Neuron (in vitro differentiated cells): ENCODE measurements around the gene SGSM2.

ENCODE experiments used
- H2AFZ ChIP-seq: one replicate; pipeline ENCODE4 v1.6.1; 2013; ENCODE audit warnings: low read depth, mild to moderate bottlenecking, inconsistent platforms, low read length, moderate library complexity
- H3K27me3 ChIP-seq: one replicate; pipeline ENCODE4 v1.6.1; 2013; ENCODE audit warnings: low read length; ENCODE audit not compliant: insufficient read depth
- H3K36me3 ChIP-seq: one replicate; pipeline ENCODE4 v1.6.1; 2013; ENCODE audit warnings: low read length; ENCODE audit not compliant: insufficient read depth
- H3K4me1 ChIP-seq: one replicate; pipeline ENCODE4 v1.6.1; 2013; ENCODE audit warnings: low read length; ENCODE audit not compliant: insufficient read depth
- H3K4me3 ChIP-seq: 2 replicates; pipeline ENCODE4 v1.5.1; 2013; ENCODE audit warnings: mild to moderate bottlenecking, low read length, moderate library complexity
- H3K9me3 ChIP-seq: one replicate; pipeline ENCODE4 v1.6.1; 2013; ENCODE audit warnings: low read length

The SGSM2 gene

GRCh38 chr17:2396568-2397246 lies 59.4 kb downstream of the SGSM2 start:
- Histone ChIP-seq H3K27me3 (no peaks in the 10 kb centered on the region), H3K4me1 (peaks cover 62% of the 10 kb centered on the region), H3K9me3 (no peaks in the 10 kb centered on the region), H3K36me3 (no peaks in the 10 kb centered on the region), H3K4me3 (peak overlapping the region; percentile 44), H2AFZ (no peak overlapping the region)

- no peaks in the 10 kb centered on the region for H3K36me3 ChIP-seq
- no peaks in the 10 kb centered on the region for H3K9me3 ChIP-seq
- peaks cover 59% of the 10 kb centered on the region for H3K4me1 ChIP-seq
- H2AFZ ChIP-seq, result no peak overlapping the region
- H3K27me3 ChIP-seq, result no peaks in the 10 kb centered on the region
- H3K4me3 ChIP-seq, result peak overlapping the region; percentile 44
Measured at GRCh38 chr17:2397247-2398171, 60.2 kb downstream of the SGSM2 start.

GRCh38 chr17:2398182-2398581 lies 60.9 kb downstream of the SGSM2 start:
- Histone ChIP-seq H2AFZ (no peak overlapping the region), H3K4me1 (peaks cover 62% of the 10 kb centered on the region), H3K36me3 (no peaks in the 10 kb centered on the region), H3K4me3 (peak overlapping the region; percentile 29), H3K9me3 (no peaks in the 10 kb centered on the region), H3K27me3 (no peaks in the 10 kb centered on the region)

- Histone ChIP-seq H3K36me3 (no peaks in the 10 kb centered on the region), H3K27me3 (no peaks in the 10 kb centered on the region), H3K4me1 (peaks cover 58% of the 10 kb centered on the region), H3K9me3 (no peaks in the 10 kb centered on the region), H3K4me3 (peak overlapping the region; percentile 96), H2AFZ (no peak overlapping the region)
Measured at GRCh38 chr17:2398655-2399571, 61.6 kb downstream of the SGSM2 start.

GRCh38 chr17:2399572-2400473 lies 62.5 kb downstream of the SGSM2 start:
- Histone ChIP-seq H3K4me3 (peak overlapping the region; percentile 96), H3K9me3 (no peaks in the 10 kb centered on the region), H3K4me1 (peaks cover 49% of the 10 kb centered on the region), H3K36me3 (no peaks in the 10 kb centered on the region), H3K27me3 (no peaks in the 10 kb centered on the region), H2AFZ (no peak overlapping the region)

- Histone ChIP-seq H2AFZ (peak overlapping the region; percentile 6), H3K36me3 (peaks cover 2% of the 10 kb centered on the region), H3K4me3 (peak overlapping the region; percentile 96), H3K4me1 (peaks cover 42% of the 10 kb centered on the region), H3K9me3 (no peaks in the 10 kb centered on the region), H3K27me3 (no peaks in the 10 kb centered on the region)
Measured at GRCh38 chr17:2400474-2400866, 63.2 kb downstream of the SGSM2 start.

GRCh38 chr17:2400877-2401425 lies 63.6 kb downstream of the SGSM2 start, which contains the start of gene MNT:
TSS of gene MNT (minus strand) at chr17:2401060. CDS start at chr17:2400712, 348 bp downstream.
- Histone ChIP-seq H3K4me1 (peaks cover 37% of the 10 kb centered on the region), H3K27me3 (no peaks in the 10 kb centered on the region), H3K36me3 (peaks cover 4% of the 10 kb centered on the region), H3K9me3 (no peaks in the 10 kb centered on the region), H2AFZ (peak within 1 kb of the TSS; percentile 31), H3K4me3 (peak within 1 kb of the TSS; percentile 96)

GRCh38 chr17:2401426-2402221 lies 64.3 kb downstream of the SGSM2 start:
- Histone ChIP-seq H3K27me3 (no peaks in the 10 kb centered on the region), H3K36me3 (peaks cover 4% of the 10 kb centered on the region), H3K4me3 (peak overlapping the region; percentile 96), H2AFZ (peak overlapping the region; percentile 31), H3K4me1 (peaks cover 36% of the 10 kb centered on the region), H3K9me3 (no peaks in the 10 kb centered on the region)

- H3K4me1 ChIP-seq, result peaks cover 36% of the 10 kb centered on the region
- H3K36me3 ChIP-seq, result peaks cover 4% of the 10 kb centered on the region
- peak overlapping the region; percentile 40 for H3K4me3 ChIP-seq
Measured at GRCh38 chr17:2402544-2402943, 65.2 kb downstream of the SGSM2 start.

GRCh38 chr17:2403044-2403443 lies 65.7 kb downstream of the SGSM2 start:
- no peaks in the 10 kb centered on the region for H3K9me3 ChIP-seq
- peaks cover 4% of the 10 kb centered on the region for H3K36me3 ChIP-seq
- H3K27me3 ChIP-seq, result no peaks in the 10 kb centered on the region
- H2AFZ ChIP-seq, result no peak overlapping the region
- peaks cover 33% of the 10 kb centered on the region for H3K4me1 ChIP-seq
- H3K4me3 ChIP-seq, result no peak overlapping the region

More at GRCh38 chr17:2402544-2402943, 65.2 kb downstream of the SGSM2 start:
- no peaks in the 10 kb centered on the region for H3K9me3 ChIP-seq
- H2AFZ ChIP-seq, result no peak overlapping the region
- no peaks in the 10 kb centered on the region for H3K27me3 ChIP-seq

- no peak overlapping the region for H3K4me3 ChIP-seq
- no peak overlapping the region for H2AFZ ChIP-seq
- H3K9me3 ChIP-seq, result no peaks in the 10 kb centered on the region
- no peaks in the 10 kb centered on the region for H3K27me3 ChIP-seq
- peaks cover 23% of the 10 kb centered on the region for H3K4me1 ChIP-seq
- peaks cover 4% of the 10 kb centered on the region for H3K36me3 ChIP-seq
Measured at GRCh38 chr17:2405247-2405926, 68.1 kb downstream of the SGSM2 start.
